Measurements from ENCODE around the gene SPATS2L.

Gene SPATS2L

GRCh38 chr2:200422071-200422470, 115.6 kb downstream of the SPATS2L start:
- no peak for DNase-seq (ENCODE audit: extremely low read depth, insufficient read length)
- H3K27me3 ChIP-seq (replicated peaks; ENCODE audit: control insufficient read depth, insufficient read depth, low read length), result no peaks in the 10 kb centered on the region
- TF ChIP-seq, protein P1, sequence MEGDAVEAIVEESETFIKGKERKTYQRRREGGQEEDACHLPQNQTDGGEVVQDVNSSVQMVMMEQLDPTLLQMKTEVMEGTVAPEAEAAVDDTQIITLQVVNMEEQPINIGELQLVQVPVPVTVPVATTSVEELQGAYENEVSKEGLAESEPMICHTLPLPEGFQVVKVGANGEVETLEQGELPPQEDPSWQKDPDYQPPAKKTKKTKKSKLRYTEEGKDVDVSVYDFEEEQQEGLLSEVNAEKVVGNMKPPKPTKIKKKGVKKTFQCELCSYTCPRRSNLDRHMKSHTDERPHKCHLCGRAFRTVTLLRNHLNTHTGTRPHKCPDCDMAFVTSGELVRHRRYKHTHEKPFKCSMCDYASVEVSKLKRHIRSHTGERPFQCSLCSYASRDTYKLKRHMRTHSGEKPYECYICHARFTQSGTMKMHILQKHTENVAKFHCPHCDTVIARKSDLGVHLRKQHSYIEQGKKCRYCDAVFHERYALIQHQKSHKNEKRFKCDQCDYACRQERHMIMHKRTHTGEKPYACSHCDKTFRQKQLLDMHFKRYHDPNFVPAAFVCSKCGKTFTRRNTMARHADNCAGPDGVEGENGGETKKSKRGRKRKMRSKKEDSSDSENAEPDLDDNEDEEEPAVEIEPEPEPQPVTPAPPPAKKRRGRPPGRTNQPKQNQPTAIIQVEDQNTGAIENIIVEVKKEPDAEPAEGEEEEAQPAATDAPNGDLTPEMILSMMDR (IDR thresholded peaks at IDR 0.05; ENCODE audit: insufficient read depth, low read length, poor library complexity, severe bottlenecking), result no peak
- no peak overlapping the region for H3K4me3 ChIP-seq (replicated peaks; ENCODE audit: low read depth, low read length)
- H3K36me3 ChIP-seq (ENCODE audit: control insufficient read depth, insufficient read depth, low read length), result no peaks in the 10 kb centered on the region; the same call in 1 of the 2 replicates

DNA sequence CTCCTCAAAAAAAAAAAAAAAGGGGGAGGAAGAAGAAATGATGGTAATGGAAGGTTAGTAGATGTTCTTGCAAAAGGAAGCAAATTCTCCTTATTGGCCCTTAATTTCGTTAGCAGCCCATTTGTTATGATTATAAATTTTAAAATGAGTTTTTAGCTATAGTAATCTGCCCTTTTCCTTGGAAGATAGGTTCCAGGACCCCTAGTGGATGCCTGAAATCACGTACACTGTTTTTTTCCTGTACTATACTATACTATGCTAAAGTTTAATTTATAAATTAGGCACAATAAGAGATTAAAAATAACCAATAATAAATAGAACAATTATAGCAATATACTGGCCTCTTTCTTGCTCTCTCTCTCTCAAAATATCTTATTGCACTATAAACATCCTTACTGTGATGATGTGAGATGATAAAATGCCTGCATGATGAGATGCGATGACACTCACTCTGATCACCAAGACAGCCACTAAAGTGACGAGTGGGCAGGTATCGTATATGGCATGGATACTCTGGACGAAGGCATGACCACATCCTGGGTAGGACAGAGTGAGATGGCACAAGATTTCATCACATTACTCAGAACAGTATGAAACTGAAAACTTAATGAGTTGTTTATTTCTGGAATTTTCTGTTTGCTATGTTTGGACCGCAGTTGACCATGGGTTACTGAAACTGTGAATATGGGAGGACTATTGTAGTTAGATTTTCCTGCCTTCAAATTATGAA, 116.2 kb downstream of the SPATS2L start:
- H3K36me3 ChIP-seq (ENCODE audit: control insufficient read depth, insufficient read depth, low read length), result no peaks in the 10 kb centered on the region; the same call in 1 of the 2 replicates
- TF ChIP-seq, protein P1 (IDR thresholded peaks at IDR 0.05; ENCODE audit: insufficient read depth, low read length, poor library complexity, severe bottlenecking), result no peak
- no peaks in the 10 kb centered on the region for H3K27me3 ChIP-seq (replicated peaks; ENCODE audit: control insufficient read depth, insufficient read depth, low read length)
- no peak for DNase-seq (ENCODE audit: extremely low read depth, insufficient read length)
- no peak overlapping the region for H3K4me3 ChIP-seq (replicated peaks; ENCODE audit: low read depth, low read length)

- DNase-seq (ENCODE audit: extremely low read depth, insufficient read length), result no peak
- Histone ChIP-seq H3K36me3 (ENCODE audit: control insufficient read depth, insufficient read depth, low read length) (no peaks in the 10 kb centered on the region; the same call in 1 of the 2 replicates), H3K4me3 (replicated peaks; ENCODE audit: low read depth, low read length) (no peak overlapping the region), H3K27me3 (replicated peaks; ENCODE audit: control insufficient read depth, insufficient read depth, low read length) (no peaks in the 10 kb centered on the region)
- TF ChIP-seq, protein P1 (IDR thresholded peaks at IDR 0.05; ENCODE audit: insufficient read depth, low read length, poor library complexity, severe bottlenecking), result no peak
These were observed 117.0 kb downstream of the SPATS2L start for GRCh38 chr2:200423541-200423940.

GRCh38 chr2:200425026-200425821, 118.7 kb downstream of the SPATS2L start:
- no peaks in the 10 kb centered on the region for H3K27me3 ChIP-seq (replicated peaks; ENCODE audit: control insufficient read depth, insufficient read depth, low read length)
- no peaks in the 10 kb centered on the region for H3K36me3 ChIP-seq (ENCODE audit: control insufficient read depth, insufficient read depth, low read length)
- H3K4me3 ChIP-seq (replicated peaks; ENCODE audit: low read depth, low read length), result no peak overlapping the region
- TF ChIP-seq, protein P1 (IDR thresholded peaks at IDR 0.05; ENCODE audit: insufficient read depth, low read length, poor library complexity, severe bottlenecking), result no peak
- no peak for DNase-seq (ENCODE audit: extremely low read depth, insufficient read length)

GRCh38 chr2:200426754-200427153, 120.3 kb downstream of the SPATS2L start:
- TF ChIP-seq, protein P1 (IDR thresholded peaks at IDR 0.05; ENCODE audit: insufficient read depth, low read length, poor library complexity, severe bottlenecking), result no peak
- no peaks in the 10 kb centered on the region for H3K27me3 ChIP-seq (replicated peaks; ENCODE audit: control insufficient read depth, insufficient read depth, low read length)
- no peak for DNase-seq (ENCODE audit: extremely low read depth, insufficient read length)
- no peaks in the 10 kb centered on the region for H3K36me3 ChIP-seq (ENCODE audit: control insufficient read depth, insufficient read depth, low read length)
- no peak overlapping the region for H3K4me3 ChIP-seq (replicated peaks; ENCODE audit: low read depth, low read length)

Measured in GM06990 (cell line).